Lower lobe of right lung (tissue), 2 donors: Measurements from ENCODE around the gene SETSIP. TPM values are rescaled to one million over a fixed set of nuclear protein-coding genes. Genes with fewer than 3 reads are reported as not detected.

ENCODE experiments used
- ATAC-seq, 2 donors: fragments of 200-7000 bp; cut with Tn5 transposase; one replicate each; pipeline ENCODE4 v1.9.1; 2020 to 2022; ENCODE audit warnings: mild to moderate bottlenecking in 2 of 2, moderate library complexity in 2 of 2
- DNase-seq: peaks from one replicate; pipeline ENCODE4 v3.0.0-alpha.2; 2020
- H3K27ac ChIP-seq: fragments of 200-600 bp; one replicate; pipeline ENCODE4 v1.8.0; 2022
- H3K27me3 ChIP-seq: fragments of 200-600 bp; one replicate; pipeline ENCODE4 v1.8.0; 2022; ENCODE audit warnings: low read depth
- H3K36me3 ChIP-seq: fragments of 200-600 bp; one replicate; pipeline ENCODE4 v1.8.0; 2022; ENCODE audit warnings: mild to moderate bottlenecking
- H3K4me1 ChIP-seq: fragments of 200-600 bp; one replicate; pipeline ENCODE4 v1.8.0; 2022
- H3K4me3 ChIP-seq: fragments of 200-600 bp; one replicate; pipeline ENCODE4 v1.8.0; 2022; ENCODE audit warnings: mild to moderate bottlenecking
- H3K9me3 ChIP-seq: fragments of 200-600 bp; one replicate; pipeline ENCODE4 v1.8.0; 2022
- intact Hi-C: fragments of 100-400 bp; cut with DNase I; formaldehyde crosslinking; loops from one replicate; pipeline ENCODE4 v1.11.0; 2022
- long read RNA-seq: library from polyadenylated mRNA; unstranded; transcript quantifications from one replicate; pipeline ENCODE4 v2.0.0, GENCODE V29; 2021
- total RNA-seq: library from RNA; stranded (reverse); fragmentation: NEBNext Ultra II Directional; extraction: Animal tissue kit (Norgen Biotek cat#: 25700); gene quantifications from one replicate; pipeline ENCODE4 v1.2.1, GENCODE V29; 2021
- TF ChIP-seq, protein P1 (sequence below): fragments of 200-600 bp; IDR thresholded peaks from one replicate; pipeline ENCODE4 v1.8.0; 2022; ENCODE audit warnings: antibody characterized with exemption, mild to moderate bottlenecking
- donor health status: DM: no; HTN: yes; CAD: no; lungs with severe emphysema.

SETSIP gene, protein sequence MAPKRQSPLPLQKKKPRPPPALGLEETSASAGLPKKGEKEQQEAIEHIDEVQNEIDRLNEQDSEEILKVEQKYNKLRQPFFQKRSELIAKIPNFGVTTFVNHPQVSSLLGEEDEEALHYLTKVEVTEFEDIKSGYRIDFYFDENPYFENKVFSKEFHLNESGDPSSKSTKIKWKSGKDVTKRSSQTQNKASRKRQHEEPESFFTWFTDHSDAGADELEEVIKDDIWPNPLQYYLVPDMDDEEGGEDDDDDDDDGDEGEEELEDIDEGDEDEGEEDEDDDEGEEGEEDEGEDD
- not detected for total RNA-seq
- long read RNA-seq = 0 reads

- intact Hi-C loops = no loop called here
- H3K4me1 ChIP-seq = peaks cover 4% of the 10 kb centered on the region
- no peaks in the 10 kb centered on the region for H3K9me3 ChIP-seq
- DNase-seq (no peak), ATAC-seq (no peak)
- H3K27me3 ChIP-seq = no peaks in the 10 kb centered on the region
- no peak within 1 kb of the TSS for H3K4me3 ChIP-seq
- no peak within 1 kb of the TSS for H3K27ac ChIP-seq
- no peaks in the 10 kb centered on the region for H3K36me3 ChIP-seq
- TF ChIP-seq, protein P1, sequence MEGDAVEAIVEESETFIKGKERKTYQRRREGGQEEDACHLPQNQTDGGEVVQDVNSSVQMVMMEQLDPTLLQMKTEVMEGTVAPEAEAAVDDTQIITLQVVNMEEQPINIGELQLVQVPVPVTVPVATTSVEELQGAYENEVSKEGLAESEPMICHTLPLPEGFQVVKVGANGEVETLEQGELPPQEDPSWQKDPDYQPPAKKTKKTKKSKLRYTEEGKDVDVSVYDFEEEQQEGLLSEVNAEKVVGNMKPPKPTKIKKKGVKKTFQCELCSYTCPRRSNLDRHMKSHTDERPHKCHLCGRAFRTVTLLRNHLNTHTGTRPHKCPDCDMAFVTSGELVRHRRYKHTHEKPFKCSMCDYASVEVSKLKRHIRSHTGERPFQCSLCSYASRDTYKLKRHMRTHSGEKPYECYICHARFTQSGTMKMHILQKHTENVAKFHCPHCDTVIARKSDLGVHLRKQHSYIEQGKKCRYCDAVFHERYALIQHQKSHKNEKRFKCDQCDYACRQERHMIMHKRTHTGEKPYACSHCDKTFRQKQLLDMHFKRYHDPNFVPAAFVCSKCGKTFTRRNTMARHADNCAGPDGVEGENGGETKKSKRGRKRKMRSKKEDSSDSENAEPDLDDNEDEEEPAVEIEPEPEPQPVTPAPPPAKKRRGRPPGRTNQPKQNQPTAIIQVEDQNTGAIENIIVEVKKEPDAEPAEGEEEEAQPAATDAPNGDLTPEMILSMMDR = no peak
Observed at GRCh38 chr1:92075311-92075710, at the start of gene SETSIP. Gene SETSIP (minus strand): TSS chr1:92075411. CDS start chr1:92075411, 0 bp downstream.

GRCh38 chr1:92123868-92124267 is 48.7 kb upstream of the SETSIP start:
- H3K4me1 ChIP-seq = no peaks in the 10 kb centered on the region
- H3K27ac ChIP-seq = no peak overlapping the region
- ATAC-seq = no peak
- no peak for DNase-seq
- no peaks in the 10 kb centered on the region for H3K36me3 ChIP-seq
- TF ChIP-seq, protein P1 = no peak
- H3K27me3 ChIP-seq = no peaks in the 10 kb centered on the region
- no peaks in the 10 kb centered on the region for H3K9me3 ChIP-seq
- H3K4me3 ChIP-seq = no peak overlapping the region
- intact Hi-C loops = no loop called here

DNA sequence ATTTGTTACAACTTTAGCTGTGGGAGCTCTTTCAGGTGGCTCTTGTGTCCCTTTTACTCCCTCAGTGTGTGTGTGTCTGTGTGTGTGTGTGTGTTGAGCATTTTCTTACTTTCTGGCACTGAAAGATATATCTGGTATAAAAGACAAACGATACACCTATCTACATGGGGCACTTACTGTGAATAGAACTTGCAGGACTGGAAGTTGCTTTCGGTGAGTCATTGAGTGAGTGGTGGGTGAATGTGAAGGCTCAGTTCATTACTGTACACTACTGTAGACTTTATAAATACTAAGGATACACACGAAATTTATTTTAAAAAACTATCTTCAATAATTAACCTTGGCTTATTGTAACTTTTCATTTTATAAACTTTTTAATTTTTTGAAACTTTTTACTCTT is 43.6 kb upstream of the SETSIP start:
- ATAC-seq (no peak), DNase-seq (no peak)
- Histone ChIP-seq H3K36me3 (no peaks in the 10 kb centered on the region), H3K9me3 (no peaks in the 10 kb centered on the region), H3K4me3 (no peak overlapping the region), H3K4me1 (no peaks in the 10 kb centered on the region), H3K27ac (no peak overlapping the region), H3K27me3 (no peaks in the 10 kb centered on the region)
- TF ChIP-seq, protein P1 = no peak
- intact Hi-C loops = no loop called here

- Histone ChIP-seq H3K27me3 (no peaks in the 10 kb centered on the region), H3K27ac (no peak overlapping the region), H3K4me3 (no peak overlapping the region), H3K36me3 (no peaks in the 10 kb centered on the region), H3K9me3 (no peaks in the 10 kb centered on the region), H3K4me1 (no peaks in the 10 kb centered on the region)
- DNase-seq (no peak), ATAC-seq (no peak)
- intact Hi-C loops = no loop called here
- TF ChIP-seq, protein P1 = no peak
Observed at GRCh38 chr1:92117526-92117925, 42.3 kb upstream of the SETSIP start.

- H3K9me3 ChIP-seq = no peaks in the 10 kb centered on the region
- no peak overlapping the region for H3K4me3 ChIP-seq
- ATAC-seq (no peak), DNase-seq (no peak)
- TF ChIP-seq, protein P1 = no peak
- no peaks in the 10 kb centered on the region for H3K36me3 ChIP-seq
- no peak overlapping the region for H3K27ac ChIP-seq
- no peaks in the 10 kb centered on the region for H3K4me1 ChIP-seq
- intact Hi-C loops = no loop called here
- no peaks in the 10 kb centered on the region for H3K27me3 ChIP-seq
Observed at GRCh38 chr1:92108631-92109030, 33.4 kb upstream of the SETSIP start.
